ENCODE measurements around the gene FOXL3. TPM values are rescaled to one million over a fixed set of nuclear protein-coding genes. Genes with fewer than 3 reads are reported as not detected.
"Not testable (repeated sequence)": the region's sequence is repeated elsewhere in the genome, so short reads cannot be mapped to it uniquely, and the experiment has no call there.

Gene FOXL3
- total RNA-seq, 1 donor from 2014 or later, result not detected

DNA sequence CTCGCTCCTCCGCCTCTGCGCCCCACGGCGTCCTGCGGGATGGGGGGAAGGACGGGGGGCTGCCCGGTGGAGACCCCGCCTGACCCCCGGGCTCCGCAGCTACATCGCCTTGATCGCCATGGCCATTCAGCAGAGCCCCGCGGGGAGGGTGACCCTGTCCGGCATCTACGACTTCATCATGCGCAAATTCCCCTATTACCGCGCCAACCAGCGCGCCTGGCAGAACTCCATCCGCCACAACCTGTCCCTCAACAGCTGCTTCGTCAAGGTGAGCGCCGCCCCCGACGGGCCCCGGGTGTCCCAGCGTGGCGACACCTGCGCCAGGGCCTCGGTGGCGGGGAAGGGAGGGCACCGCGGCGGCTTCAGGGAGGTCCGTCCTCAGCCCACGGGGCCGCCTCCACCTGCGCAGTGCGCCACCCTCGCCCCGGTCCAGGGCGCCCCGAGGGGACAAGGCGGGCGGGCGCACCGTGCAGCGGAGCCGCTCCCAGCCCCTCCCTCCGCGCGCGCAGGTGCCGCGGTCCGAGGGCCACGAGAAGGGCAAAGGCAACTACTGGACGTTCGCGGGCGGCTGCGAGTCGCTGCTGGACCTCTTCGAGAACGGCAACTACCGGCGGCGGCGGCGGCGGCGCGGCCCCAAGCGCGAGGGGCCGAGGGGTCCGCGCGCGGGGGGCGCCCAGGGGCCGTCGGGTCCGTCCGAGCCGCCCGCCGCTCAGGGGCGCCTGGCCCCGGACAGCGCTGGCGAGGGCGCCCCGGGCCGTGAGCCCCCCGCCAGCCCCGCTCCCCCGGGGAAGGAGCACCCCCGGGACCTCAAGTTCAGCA, 793 bp downstream of the FOXL3 start:
- DNase-seq, result no peak

DNA sequence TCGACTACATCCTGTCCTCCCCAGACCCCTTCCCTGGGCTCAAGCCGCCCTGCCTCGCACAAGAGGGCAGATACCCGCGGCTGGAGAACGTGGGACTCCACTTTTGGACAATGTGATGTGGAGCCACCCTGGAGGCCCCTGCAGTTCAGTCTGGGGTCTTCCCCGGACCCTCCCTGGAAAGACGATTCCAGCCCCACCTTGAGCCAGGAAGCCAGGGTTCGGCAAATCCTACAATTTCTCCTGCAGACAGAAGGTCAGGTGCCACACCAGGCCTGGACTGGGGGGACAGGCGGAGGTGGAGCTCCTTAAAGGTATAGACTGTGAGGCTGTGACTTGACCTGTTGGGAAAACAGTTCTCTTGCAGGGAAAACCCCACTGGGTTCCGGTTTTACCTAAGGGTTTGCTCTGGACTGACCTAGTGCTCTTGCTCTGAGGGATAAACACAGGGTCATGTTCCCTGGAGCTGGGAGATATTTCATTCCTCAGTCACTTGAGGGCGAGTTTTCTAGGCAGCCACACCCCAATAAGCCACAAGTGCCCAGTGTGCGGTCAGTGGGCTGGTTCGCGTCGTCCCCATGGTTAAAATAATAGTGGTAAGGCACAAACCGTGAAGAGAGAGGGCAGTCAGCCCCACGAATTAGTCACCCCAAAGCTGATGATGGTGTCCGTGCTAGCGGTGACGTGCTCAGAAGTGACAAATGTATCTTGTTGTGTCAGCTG, 1.6 kb downstream of the FOXL3 start:
- DNase-seq, result no peak

DNA sequence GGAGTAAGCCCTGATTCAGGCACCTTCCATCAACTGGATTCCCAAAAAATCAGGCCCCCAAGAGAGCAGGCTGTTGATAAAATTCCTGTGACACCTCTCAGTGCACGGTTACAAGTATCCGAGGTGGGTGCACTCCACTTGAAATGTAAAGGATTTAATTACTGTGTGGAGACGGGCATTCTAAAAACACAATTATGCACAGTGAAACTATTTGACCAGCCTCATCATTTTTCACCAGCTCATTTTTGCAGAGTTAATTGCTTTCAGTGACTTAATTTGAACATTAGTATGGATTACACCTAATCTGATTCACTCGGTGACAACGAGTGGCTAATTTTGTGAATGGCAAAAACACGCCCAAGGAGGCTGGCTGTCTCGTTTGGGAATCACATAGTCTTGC, 2.3 kb downstream of the FOXL3 start:
- DNase-seq, result no peak

DNA sequence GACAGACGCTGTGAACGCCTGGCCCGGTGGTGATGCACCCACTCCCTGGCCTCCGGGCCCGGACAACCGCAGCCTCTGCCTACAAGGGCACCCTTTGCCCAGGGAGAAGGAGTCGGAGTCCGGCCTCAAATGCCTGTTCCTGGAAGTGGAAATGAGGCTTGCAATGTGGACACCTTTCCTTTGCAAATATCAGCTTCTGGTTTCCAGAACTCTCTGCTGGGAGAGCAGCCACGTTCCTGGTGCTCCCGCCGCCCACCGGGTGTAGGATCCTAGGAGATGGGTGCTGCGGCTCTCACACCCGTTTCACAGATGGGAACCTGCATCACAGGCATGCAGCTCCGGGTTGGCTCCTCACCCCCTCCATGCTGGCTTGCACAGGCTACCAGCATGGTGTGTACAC, 2.9 kb downstream of the FOXL3 start:
- DNase-seq, result no peak

DNA sequence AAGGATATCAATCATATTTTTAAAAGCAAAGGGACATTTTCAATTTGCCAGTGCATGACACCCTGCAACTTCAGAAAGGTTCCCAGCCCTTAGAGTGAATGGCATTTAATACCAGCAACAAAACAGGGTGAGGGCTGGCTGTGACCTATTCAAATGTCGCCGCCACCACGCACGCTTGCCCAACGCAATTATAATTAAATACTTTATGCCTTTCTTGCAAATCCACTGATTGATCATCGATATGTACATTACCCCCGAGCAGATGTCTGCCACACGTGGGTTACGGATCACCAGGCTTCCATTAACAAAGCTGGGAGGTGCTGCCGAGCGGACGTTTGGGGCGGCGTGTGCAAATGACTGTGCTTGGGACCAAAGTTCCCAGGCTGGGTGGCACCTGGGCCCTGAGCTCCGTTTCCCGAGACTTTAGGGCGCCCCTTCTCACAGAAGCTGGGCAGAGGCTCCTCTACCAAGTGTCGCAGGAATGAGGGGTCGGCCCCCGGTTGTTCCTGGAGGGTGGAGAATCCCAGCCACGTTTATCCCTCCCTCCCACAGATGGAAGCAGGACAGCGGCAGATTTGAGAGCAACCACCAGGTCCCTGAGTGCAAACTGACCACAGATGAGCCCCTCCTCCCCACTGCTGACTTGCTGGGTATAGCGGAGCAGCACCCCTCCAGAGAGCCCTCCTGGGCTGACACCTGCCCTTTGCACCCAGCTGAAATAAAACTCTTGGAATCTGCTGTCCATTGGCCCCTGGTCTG, 3.9 kb downstream of the FOXL3 start:
- DNase-seq, result no peak

DNA sequence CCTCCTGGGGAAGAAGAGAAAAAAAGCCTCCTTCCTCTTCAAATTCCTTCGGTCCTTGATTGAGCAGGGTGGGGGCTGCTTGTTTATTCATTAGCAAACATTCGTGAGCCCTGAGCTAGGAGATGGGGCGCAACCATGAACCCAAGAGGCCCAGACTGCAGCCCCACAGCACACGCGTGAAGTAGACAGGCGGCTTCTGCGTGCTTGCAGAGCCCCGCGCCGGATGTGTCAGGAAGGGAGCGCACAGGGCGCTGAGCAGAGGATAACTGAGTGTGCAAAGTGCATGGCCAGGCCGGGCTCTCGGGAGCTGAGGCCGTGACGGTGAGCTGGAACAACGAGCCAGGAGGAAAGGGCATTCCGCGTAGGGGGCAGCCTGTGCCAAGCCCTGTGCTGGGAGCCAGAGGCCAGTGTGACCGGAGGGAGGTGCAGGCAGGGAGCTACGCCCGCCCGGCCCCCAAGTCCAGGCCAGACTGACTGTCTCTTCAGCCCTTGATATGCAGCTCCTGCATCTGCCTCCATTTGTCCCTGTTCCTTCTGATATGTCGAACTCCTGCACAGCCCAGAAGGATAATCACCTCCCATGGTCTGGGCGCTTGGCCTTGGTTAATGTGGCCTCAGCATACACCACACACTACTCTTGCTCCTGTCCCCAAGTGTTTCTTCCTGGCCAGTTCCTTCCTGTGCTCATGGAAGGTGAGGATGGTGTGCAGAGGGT, 4.6 kb downstream of the FOXL3 start:
- DNase-seq, result no peak

DNA sequence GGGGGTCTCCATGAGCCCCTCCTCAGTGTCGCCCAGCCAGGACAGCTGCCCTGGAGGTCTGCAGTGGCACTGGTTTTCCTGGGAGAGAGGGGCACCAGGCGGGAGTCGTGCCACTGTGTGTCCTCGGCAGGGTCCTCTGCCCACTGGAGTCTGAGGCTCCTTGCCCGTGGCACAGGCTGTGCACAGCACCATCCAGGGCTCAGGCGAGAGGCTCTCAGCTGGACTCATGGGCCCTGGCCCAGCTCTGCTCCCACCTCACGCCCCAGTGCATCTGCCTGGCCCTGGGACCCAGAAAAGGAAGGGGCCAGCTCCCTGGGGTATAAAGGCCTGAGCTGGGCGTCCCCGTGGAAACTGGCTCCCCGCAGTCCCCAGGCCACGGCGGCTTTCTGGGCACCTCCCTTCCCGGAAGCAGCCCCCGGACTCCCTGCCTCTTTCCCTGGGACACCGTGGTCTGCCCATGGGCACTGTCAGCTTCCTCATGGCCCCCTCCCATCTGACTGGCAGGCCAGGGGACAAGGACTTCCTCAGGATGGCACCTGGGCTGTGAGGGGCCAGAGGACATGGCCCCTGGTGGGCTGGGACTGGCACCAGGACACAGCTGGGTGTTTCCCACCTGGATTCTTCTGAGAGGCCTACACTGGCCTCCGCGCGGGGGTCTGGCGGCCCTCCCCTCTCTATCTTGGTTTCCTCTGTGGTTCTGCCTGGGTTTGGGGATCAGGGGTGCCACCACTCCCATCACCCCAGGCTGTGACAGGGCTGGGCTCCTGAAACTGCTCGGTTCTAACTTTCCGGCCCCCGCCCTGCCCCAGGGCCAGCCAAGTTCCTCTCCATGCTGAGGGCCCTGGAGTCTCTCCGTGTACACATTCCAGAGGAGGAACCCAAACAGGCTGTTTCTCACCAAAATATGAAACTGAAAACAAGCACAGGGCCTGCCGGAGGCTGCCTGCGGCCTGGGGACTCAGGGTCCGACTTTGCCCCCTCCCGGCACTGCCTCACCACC, 5.5 kb downstream of the FOXL3 start:
- DNase-seq, result no peak

DNA sequence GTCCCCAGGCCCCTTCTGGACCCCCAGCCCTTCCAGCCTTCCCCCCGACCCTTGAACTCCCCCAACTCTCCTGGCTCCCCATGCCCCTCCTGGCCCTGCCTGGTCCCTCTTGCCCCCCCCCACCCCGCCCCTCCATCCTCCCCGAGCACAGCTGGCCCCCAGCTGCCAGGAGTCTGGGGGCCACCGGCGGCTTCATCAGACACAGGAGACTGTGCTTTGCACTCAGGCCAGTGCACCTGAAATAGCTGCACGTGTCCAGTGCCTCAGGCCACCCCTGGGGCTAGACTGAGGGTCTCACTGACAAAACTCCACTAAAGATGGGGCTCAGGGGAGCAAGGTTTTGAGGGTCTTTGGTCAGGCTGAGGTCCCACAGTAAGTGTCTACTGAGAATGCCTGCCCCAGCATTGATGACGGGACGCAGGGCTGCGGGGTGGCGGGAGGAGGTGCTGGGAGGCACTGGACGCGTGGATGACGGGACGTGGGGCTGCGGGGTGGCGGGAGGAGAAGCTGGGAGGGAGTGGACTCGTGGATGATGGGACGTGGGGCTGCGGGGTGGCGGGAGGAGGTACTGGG, 6.5 kb downstream of the FOXL3 start:
- DNase-seq, result no peak

DNA sequence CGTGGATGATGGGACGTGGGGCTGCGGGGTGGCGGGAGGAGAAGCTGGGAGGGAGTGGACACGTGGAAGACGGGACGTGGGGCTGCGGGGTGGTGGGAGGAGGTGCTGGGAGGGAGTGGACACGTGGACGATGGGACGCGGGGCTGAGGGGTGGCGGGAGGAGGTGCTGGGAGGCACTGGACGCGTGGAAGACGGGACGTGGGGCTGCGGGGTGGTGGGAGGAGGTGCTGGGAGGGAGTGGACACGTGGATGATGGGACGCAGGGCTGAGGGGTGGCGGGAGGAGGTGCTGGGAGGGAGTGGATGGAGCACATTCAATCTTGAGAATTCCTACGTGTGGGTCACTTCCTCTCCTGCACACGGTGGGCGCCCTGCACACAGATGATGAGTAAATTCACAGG, 7.2 kb downstream of the FOXL3 start:
- DNase-seq, result not testable (repeated sequence)

DNA sequence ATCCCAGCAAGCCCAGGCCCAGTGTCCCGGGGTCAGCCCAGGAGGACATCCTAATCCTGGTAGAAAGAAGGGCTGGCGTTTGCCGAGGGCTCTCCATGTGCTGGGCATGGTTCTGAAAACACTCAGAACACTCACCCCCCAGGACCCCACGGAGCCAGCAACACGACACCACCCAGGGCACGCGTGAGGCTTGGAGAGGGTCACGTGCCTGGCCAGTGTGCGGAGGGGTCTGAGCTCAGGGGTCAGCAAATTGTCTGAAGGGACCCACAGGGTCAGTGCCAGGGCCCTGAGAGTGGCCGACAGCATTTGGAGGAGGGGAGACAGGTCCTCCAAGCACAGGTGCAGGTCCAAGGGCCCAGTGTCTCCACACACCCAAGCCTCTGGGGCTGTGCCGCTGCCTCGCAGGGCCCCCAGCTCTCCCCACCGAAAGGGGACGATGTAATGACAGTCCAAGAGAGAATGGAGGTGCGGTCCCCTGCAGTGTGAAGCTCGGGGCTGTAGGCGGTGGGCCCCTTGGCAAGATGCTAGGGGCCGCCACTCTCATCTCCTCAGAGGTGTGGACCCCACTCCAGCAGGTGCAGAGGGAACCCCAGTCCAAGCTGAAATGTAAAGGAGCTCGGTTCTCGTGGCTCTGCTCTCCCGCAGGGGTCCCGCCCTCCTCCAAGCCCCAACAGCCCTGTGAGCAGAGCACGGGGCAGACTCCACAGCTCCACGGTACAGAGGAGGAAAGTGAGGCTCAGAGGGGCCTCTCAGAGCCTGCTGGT, 7.8 kb downstream of the FOXL3 start:
- no peak for DNase-seq

DNA sequence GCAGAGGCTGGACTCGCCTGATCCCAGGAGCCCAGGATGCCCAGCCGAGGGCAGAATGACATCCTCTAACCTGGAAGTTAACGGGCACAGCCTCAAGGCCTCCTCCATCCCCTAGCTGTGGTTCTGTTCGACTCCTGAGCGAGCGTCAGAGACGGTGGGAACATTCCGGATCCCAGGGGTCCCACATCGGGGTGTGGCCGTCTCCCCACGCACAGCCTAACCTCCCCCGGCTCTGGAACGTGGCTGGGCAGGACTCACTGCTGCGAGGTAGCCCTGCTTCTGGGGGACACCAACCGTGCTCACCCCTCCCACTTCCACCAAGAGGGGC, 8.4 kb downstream of the FOXL3 start:
- DNase-seq, result no peak

DNA sequence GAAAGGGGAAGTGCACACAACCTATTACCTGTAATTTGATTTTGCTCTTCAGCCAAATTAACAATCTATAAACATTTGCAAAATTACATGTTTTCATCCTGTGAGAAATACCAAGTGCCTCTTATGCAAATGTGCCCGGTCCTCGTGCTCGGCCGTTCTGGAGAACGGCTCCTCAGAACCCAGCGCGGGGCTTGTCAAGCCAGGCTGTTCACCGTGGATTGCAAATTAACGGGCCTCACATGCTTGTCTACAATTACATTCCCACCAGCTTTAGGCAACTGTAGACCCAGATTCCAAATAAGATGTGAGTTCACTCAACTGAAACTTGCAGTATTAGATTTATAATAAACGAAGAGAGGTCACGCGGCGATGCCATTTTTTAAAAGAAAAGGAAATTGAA, 8.8 kb downstream of the FOXL3 start:
- no peak for DNase-seq

DNA sequence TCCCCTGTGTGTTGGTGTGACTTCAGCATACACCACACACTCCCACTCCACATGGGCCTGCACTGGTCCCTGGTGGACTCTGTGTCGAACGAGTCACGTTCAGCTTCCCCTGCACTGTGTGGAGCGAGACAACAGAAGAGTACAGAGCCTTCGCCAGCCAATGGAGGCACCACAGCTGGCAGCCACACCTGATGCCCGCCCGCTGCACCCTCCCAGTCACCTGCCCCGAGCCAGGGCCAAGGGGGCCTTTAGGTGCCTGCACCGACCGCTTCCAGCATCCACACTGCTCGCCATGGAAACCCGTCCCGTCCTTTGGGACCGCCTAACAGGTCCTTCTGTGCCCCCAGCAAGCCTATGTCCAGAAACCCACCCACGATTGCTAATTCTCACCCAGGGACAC, 9.2 kb downstream of the FOXL3 start:
- DNase-seq, result no peak

DNA sequence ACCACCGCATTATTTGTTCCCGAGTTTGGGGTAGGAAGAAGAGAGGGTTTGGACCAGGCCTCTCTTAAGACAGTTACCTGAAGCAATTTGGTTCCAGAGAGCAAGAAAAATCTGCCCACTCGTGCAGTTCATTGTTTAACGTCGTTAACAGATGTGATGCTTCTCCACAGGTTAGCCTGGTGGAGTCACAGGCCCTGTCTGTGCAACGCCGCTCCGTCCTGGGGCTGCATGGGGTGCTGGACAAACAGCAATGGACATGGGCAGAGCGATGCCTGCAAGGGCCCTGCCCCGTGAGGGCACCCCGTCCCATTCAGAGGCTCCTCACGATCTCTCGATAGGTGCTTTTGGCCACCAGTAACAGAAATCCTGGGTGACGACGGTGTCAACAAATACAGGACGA, 9.7 kb downstream of the FOXL3 start:
- no peak for DNase-seq

DNA sequence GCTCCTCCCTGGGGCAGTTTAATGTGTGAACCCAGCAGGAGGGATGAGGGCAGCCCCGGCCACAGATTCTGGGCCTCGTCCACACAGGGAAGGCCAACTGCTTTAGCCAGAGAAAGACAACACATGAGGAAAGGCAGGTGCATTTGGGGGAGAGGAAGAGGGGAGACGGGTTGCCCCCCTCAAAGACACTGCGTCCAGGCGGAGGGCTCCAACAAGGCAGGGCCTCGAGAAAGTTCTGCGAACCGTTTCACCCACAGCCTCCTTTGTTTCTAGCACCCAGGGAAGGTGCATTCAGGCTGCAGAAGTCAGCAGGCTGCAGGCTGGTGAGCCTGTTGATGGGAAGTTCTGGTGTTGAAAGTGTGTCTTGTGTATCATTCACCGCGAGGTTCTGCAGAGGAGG, 10.1 kb downstream of the FOXL3 start:
- DNase-seq, result no peak

DNA sequence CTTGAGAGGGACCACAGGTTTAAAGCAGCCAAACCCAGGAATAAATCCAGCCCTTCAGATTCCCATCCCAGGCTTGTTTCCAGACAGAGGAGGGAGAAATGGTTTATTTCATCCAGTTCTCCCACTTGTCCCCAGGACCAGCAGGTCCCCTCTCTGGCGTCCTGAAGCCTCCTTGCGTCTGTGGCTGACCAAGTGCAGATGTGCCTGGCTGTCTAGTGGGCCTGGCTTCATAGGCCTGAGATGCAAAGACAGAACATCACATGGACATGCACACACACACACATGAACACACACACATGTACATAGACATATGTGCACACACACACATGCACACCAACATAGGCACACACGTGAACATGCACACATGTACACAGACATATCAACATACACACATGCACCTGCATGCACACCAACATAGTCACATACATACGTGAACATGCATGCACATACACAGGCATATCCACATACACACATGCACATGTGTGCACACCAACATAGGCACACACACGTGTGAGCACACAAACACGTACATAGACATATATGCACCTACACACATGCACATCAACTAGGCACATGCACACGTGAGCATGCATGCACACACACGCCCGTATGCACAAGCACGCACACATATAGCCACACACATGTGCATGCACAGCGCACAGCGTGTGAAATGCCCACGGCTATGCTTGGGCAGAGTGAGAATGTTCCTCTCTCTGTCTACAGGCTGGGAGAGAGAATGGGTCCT, 10.7 kb downstream of the FOXL3 start:
- no peak for DNase-seq

DNA sequence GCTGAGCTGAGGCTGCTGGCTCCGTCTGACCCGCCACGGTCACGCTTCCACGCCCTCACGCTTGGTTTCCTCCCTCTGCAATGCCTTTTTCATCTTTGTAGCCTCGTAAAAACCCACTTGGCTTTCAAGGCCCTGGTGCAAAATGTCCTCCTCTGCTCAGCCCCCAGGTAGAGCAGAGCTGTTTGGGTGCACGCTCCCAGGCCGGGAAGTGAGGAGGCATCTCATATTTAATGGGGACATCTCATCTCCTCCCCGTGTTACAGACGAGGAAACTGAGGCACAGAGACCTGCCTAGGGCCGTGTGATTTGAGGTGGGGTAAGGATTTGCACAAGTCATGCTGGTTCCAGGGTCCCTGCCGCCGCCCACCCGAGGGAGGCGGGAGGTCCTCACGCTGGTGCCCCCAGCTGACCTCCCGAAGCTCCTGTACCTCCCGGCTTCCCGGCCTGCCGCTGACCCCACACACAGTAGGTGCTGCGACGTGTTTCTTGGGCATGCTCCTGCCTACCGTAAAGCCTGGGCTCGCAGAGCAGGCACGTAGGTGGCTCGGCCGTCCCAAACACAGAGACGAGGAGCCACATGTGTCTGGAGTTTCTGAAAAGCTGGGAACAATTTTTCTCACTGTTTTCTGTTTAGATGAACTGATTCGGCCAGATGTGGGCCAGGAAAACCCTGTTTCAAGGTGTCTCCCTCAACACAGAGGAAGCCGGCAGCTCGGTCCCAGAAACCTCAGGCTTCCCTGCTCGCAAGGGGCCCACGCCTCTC, 11.5 kb downstream of the FOXL3 start:
- no peak for DNase-seq

Measured in occipital lobe (tissue), 2 donors.